Mucosa of stomach (tissue), 1 donor: ENCODE results near the gene CENPB.

ENCODE experiments used
- H3K27me3 ChIP-seq: one replicate; pipeline ENCODE4 v1.7.0; 2013; ENCODE audit warnings: mild to moderate bottlenecking, low read length; ENCODE audit not compliant: control insufficient read depth, insufficient read depth
- H3K36me3 ChIP-seq: one replicate; pipeline ENCODE4 v1.7.0; 2013; ENCODE audit warnings: low read length; ENCODE audit not compliant: control insufficient read depth, insufficient read depth
- H3K4me1 ChIP-seq: one replicate; pipeline ENCODE4 v1.7.0; 2013; ENCODE audit warnings: mild to moderate bottlenecking, low read length; ENCODE audit not compliant: control insufficient read depth, insufficient read depth
- H3K4me3 ChIP-seq: one replicate; pipeline ENCODE4 v1.7.0; 2013; ENCODE audit warnings: low read length
- H3K9ac ChIP-seq: one replicate; pipeline ENCODE4 v1.7.0; 2013; ENCODE audit warnings: mild to moderate bottlenecking, low read length, moderate library complexity
- H3K9me3 ChIP-seq: one replicate; pipeline ENCODE4 v1.7.0; 2013; ENCODE audit warnings: mild to moderate bottlenecking, low read length, moderate library complexity; ENCODE audit not compliant: control insufficient read depth
- donor health status: Pancreatic carcinoma.

Gene CENPB

GRCh38 chr20:3735768-3736167 lies 50.8 kb downstream of the CENPB start:
- peaks cover 24% of the 10 kb centered on the region for H3K4me1 ChIP-seq

GRCh38 chr20:3734111-3734843 lies 52.3 kb downstream of the CENPB start:
- H3K36me3 ChIP-seq, result no peaks in the 10 kb centered on the region
- H3K27me3 ChIP-seq, result peaks cover 22% of the 10 kb centered on the region
- H3K9ac ChIP-seq, result no peak overlapping the region
- H3K4me3 ChIP-seq, result no peak overlapping the region
- peaks cover 24% of the 10 kb centered on the region for H3K4me1 ChIP-seq
- no peaks in the 10 kb centered on the region for H3K9me3 ChIP-seq

More at GRCh38 chr20:3735768-3736167, 50.8 kb downstream of the CENPB start:
- H3K9me3 ChIP-seq, result no peaks in the 10 kb centered on the region
- no peak overlapping the region for H3K4me3 ChIP-seq
- H3K9ac ChIP-seq, result no peak overlapping the region
- no peaks in the 10 kb centered on the region for H3K36me3 ChIP-seq
- H3K27me3 ChIP-seq, result peaks cover 22% of the 10 kb centered on the region
